Measurements from ENCODE around the gene LDB3. TPM values are rescaled to one million over a fixed set of nuclear protein-coding genes. Genes with fewer than 3 reads are reported as not detected.

Gene LDB3
- total RNA-seq, 1 donor from 2014 or later: 0.56 TPM

DNA sequence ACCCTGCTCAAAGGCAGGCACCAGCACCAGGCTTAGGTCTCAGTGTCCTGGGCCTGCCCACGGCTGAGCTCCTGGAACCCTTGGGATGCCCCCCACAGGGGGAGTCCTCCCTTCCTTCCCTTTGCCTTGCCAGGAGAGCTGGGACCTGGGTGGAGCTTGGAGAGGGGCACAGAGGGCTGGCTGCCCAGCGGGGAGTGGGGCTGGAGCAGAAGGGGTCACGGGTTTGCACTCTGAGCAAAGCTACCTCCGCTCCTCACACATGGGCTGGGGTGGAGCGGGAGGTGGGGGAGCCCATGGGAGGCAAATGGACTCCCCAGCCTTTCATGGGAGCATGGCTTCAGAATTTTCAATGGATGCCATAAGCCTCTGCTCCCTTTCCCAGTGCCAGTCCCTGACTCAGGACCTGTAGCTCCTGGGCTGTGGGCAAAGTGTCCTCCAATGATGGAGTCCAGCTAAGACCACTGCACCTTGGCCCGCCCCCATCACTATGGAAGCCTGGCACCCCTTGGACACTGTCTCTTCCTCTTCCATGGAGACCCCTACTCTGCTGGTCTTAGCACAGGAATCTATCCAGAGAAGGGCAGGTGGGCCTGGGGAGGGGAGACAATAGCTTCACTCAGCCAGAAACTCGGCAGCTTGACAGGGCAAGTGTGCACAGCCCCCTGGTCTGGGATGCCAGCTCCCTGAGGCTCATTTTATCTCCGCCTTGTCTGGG lies 39.9 kb downstream of the LDB3 start:
- ATAC-seq: no peak

DNA sequence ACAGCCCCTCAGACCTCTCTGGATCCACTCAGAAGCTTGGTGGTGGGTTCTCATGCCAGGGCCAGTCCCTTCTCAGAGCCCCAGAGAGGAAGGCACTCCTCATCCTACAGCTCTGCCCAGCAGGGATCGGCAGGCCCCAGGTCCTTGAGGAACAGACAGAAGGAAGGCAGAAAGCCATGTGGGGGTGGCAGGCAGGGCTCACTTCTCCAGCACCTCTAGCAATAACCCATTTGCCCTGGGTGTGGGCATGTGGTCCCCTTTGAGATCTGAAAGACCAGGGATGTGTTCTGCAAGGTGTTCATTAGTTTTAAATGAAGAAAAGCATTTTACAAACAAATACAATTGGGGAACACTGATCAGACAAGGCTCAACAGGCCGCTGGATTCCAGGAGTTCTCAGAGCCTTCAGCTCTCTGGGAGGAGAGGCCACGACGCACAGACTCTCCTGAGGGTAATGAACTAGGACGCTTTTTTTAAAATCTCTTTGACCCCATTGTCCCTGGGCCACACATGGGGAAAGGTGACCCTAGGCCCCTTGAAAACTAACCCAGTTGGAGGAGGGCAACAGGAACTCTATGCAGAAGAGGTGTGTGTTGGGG lies 40.6 kb downstream of the LDB3 start:
- ATAC-seq: no peak

DNA sequence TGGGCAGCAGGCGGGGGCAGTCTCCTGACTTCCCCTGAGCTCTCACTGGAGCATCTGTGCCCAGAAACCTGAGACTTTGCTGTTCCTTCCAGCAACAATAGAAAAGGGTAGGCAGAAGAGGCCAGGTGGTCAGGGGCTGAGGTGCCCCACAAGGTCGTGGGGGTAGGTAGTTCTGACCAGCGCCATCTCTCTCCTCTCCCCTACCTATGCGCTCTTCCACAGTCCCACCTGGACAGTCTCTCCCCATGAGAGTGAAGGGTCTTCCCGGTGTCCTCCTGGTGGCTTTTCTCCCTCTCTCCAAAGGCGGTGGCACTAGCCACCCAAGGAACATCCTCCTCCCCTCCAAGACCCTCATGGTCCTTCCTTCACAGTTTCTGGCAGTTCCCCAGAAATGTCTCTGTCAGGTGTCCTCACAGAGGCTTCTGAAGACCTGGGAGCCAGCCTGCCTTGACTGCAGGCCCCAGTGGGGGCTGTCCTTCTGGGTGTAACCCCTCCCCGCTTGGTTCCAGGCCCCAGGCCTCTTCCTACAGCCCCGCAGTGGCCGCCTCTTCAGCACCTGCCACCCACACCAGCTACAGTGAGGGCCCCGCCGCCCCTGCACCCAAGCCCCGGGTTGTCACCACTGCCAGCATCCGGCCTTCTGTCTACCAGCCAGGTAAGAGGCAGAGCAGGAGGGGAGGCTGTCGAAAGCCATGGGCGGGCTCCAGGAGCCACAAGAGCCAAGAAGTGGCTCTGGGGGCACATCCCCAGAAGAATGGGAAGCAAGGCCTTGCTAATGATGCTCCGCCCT lies 41.3 kb downstream of the LDB3 start:
- no peak for ATAC-seq

DNA sequence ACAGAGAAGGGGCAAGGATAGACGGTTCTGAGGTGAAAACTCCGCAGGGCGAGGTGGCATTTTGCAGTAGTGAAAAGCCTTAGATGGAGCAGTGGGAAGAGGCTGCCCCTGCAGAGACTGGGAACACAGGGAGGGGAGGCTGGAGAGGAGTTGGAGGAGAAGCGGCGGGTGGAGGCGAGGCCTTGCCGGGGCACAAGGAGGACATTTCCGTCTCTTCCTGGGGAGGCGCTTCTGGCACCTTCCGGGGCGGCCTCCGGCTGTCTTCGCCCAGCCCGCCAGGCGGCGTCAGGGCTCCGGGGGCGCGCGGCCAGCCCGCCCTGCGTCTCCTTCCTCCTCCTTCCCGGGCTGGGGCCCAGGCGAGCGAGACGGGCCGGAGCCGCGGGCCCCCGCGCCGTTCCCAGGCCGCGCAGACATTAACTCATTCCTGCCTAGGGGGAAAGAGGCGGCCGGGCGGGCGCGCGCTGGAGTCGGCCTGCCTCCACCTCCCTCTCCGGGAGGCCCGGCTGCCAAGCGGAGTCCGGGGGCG lies 42.7 kb downstream of the LDB3 start:
- ATAC-seq: peak; percentile 93

DNA sequence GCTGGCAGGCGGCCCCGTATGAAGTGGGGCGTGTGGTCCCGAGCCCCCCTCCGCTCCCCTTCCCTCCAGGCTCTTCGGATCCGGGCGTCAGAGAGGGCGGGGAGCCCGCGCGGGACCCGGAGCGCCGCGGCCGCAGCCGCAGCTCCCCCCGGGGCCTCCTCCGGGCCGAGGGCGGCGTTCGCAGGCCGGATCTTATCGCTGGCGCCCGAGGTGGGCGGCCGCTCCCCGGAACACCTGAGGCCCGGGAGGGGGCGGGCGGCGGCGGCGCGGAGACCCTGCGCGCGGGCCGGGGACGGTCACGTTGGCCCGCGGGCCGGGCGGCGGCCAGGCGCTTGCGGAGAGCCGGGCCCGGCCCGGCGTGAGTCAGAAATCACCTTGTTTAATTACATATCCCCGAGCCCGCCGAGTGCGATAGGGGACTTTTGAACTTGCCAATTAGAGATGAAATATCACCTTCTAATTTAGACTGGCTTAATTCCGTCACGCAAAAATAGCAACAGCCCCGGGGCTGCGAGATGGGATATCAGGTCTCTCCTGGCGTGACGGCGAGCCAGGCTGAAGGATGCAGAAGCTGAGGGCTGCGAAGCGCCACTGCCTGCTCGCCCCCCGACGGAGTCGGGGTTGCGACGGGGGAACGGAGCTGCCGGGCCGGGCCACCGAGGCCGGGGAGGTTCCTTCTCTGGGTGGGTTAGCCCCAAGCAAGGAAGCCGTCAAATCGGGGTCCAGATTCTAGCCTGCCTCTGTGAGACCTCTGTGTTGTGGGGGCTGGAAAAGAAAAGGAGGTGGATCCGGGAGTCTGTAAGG lies 43.4 kb downstream of the LDB3 start:
- ATAC-seq: peak; percentile 37

DNA sequence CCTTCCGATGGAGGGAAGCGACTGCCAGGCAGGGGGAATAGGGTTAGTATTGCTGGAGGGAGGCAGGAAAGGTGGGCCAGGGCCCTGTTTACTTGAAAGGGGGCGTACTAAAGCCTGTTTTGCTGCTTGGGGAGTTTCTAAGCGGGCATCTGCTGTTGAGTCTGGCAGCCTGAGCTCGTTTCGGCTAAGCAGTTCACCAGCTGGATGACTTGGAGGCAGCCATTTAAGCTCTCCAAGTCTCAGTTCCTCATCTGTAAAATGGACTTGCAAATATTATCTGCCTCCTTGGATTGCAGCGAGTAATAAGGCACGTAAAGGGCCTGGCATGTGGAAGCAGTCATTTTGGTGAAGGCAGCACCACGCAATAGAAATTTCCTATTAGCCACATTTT lies 44.0 kb downstream of the LDB3 start:
- ATAC-seq: no peak

DNA sequence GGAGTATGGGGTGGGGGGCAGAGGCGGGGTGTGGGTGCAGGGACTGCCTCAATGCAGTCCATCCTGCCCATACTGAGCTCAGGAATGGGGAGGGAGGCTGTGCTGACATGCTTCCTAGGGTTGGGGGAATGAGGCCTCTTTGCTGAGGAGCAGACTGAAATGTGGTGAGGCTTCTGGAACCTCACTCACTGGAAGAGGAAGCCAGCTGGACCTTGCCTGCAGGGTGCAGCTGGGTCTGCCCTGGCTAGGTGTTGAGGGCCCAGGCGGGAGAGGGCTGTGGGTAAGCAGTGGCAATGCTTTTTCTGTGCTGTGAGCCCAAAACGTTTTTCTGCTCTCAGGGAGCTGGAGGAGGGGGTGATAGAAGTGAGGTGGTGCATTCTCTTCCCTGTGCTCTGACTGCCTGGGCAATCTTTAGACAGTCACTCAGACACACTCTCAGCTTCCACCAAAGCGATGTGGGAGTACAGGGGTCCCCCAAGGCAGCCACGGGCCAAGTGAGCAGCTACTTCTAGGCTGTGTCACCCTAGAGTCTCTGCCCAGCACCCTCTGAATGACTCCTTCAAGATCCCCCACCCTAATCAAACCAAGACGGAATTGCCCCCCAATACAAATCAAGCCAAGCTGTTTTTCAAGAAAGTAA lies 47.0 kb downstream of the LDB3 start:
- no peak for ATAC-seq

DNA sequence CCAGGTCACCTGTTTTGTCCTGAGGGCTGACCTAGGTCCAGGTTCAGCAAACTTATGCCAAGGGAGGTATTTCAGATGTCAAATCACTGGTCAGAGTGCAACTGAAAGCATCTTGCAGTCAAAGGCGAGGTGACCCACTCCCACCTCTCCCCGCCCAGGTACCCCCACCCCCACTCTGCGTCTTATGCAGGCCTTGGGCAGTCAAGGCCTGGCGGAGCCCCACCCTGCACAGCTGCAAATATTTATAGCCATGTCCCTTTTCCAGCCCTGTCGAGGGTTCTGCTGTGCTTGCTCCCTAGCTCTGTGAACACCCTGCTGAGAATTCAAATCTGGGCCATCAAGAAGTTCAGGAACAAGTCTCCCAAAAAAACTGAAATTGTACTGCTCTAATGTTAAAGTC lies 47.5 kb downstream of the LDB3 start:
- ATAC-seq: no peak

DNA sequence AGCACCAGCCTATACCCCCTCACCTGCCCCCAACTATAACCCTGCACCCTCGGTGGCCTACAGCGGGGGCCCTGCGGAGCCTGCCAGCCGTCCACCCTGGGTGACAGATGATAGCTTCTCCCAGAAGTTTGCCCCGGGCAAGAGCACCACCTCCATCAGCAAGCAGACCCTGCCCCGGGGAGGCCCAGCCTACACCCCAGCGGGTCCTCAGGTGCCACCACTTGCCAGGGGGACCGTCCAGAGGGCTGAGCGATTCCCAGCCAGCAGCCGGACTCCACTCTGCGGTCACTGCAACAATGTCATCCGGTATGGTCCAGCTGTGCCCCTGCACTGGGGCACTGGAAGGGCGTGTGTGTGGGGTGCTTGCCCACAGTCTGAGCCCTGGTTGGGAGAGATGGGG lies 48.2 kb downstream of the LDB3 start:
- ATAC-seq: no peak

DNA sequence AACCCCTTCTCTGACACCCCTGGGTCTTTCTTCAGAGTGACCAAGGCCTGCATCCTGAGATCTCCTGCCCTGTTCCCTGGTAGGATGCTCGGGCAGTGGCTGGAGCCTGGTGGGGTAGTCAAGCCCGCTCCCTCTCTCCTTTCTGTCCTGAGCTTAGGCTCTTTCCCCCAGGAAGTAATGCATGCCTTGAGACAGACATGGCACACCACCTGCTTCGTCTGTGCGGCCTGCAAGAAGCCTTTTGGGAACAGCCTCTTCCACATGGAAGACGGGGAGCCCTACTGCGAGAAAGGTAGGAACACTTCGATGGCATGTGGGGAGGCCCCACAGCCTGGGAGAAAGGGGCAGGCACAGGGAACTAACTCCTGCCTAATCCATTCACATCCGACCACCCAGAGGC lies 50.2 kb downstream of the LDB3 start:
- no peak for ATAC-seq

DNA sequence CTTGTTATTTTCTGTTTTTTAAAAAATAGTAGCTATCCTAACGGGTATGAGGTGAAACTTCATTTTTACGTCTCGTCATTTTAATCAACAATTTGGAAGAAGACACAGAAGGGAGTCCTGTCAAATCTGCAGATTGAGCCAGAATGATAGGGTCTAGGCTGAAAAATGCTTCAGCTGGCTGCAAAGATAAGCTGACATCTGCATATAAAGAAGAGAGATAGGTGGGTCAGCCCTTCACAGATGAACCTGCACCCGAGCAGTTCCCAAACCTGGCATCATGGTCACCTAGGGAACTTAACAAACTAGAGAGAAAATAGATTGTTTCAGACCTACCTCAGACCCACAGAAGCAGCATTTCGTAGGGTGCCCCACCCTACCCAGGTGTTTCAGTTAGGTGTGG lies 52.9 kb downstream of the LDB3 start:
- no peak for ATAC-seq

DNA sequence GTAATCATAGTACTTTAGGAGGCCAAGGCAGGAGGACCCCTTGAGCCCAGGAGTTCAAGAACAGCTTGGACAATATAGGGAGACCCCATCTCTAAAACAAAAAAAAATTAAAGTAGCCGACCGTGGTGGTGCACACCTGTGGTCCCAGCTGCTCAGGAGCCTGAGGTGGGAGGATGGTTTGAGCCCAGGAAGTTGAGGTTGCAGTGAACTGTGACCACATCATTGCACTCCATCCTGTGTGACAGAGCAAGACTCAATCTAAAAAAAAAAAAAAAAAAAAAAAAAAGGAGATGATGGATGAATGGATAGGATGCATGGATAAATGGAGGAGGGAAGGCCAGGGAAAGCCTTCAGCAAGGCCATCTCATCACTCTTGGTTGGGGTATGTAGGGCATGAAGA lies 54.7 kb downstream of the LDB3 start:
- no peak for ATAC-seq

DNA sequence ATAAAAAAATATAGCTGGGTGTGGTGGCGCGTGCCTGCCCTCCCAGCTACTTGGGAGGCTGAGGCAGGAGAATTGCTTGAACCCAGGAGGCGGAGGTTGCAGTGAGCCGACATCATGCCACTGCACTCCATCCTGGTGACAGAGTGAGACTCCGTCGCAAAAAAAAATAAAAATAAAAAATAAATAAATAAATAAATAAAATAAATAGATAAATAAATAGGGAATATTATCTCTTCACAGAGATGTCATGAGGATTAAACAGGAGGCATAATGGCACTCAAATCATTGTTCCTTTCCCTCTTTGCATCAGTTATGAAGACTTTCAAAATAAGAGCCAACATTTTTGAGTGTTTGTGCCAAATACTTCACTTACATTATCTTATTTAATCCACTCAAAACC lies 56.1 kb downstream of the LDB3 start:
- ATAC-seq: no peak

DNA sequence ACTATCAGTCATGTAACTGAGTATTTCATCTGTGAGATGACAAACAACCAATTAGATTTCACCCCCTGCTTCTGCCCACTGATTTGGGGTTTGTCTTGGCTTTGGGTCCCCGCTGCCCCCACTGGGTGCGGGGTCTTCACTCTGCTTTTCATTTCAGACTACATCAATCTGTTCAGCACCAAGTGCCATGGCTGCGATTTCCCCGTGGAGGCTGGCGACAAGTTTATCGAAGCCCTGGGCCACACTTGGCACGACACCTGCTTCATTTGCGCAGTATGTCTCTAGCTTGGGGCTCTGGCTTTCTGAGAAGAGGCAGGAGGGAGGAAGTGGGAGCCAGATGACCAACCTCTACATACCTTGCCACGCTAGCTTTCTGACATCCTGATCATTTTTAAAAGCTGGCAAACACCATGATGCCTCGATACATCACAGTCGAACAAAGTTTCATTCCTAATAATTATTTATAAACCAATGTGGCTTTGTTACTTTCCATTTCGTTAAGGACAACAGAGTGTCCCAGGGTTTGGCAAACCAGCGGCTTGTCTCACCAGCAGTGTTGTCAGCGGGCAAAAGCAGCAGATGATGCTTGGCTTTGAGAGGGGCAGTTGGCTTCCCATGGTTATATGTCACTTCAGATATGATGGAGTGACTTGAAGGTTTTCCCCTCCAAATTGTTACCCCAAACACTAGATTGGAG lies 57.8 kb downstream of the LDB3 start:
- no peak for ATAC-seq

DNA sequence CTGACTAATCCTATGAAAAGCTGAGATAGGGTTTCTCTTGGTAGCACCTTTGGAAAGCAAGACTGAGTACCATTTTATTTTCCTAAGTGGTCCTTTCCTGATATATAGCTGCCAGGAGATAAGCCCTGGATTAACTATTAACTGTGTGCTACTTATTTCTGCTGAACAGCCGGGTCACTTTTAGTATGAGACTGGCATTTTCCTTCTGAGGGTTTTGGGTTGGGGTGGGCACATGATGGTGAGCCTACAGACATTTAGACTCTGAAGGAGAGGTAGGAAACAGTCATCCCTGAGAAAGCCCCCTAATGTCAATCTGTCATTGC lies 58.3 kb downstream of the LDB3 start:
- ATAC-seq: no peak

DNA sequence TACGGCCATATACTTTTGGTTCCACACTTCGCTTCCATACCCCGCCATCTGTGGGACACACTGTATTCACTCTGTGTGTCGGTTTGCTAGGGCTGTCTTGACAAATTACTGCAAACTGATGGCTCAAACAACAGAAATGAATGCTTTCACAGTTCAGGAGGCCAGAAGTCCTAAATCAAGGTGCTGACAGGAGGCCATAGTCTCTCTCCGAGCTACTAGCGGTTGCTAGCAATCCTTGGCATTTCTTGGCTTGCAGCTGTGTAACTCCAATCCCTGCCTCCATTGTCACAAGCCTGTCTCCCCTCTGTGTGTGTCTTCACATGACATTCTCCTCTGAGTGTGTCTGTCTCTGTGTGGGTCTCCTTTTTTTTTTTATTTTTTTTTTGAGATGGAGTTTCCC lies 59.2 kb downstream of the LDB3 start:
- no peak for ATAC-seq

DNA sequence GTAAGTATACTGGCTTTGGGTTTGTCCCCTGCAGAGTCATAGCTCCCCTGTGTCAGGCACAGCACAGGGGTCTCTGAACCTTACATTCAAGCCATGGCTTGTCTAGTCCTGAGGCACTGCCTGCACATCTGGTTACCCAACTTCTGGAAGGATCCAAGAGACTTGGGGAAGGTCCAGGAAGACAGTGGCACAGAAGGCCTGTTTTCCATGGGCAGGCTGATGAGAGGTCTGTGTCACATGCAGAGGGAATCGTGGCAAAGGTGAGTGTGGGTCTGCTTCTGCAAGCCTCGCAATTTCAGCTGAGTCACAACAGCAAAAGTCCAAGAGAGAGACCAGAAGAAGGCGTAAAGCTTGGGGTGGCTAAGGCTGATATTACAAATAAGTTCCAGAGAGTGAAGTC lies 59.7 kb downstream of the LDB3 start:
- ATAC-seq: peak; percentile 68

DNA sequence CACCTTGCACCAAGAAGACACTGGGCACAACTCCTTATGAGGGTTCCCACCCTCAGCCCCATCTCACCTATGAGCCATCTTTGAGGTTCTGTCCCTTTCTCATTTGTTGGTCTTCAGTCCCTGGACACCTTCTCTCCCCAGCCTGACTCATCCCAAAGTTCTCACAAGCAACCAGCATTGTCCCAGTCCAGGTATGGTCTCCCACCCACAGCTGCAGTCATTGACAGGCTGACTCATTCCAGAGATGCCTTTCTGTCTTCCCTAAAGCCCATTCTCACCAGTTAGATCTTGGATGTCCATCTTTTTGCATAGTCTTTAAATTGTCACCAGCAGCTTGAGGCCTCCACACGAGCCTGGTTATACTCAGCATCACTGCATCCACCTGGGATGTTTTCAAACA lies 61.4 kb downstream of the LDB3 start:
- ATAC-seq: peak; percentile 29

DNA sequence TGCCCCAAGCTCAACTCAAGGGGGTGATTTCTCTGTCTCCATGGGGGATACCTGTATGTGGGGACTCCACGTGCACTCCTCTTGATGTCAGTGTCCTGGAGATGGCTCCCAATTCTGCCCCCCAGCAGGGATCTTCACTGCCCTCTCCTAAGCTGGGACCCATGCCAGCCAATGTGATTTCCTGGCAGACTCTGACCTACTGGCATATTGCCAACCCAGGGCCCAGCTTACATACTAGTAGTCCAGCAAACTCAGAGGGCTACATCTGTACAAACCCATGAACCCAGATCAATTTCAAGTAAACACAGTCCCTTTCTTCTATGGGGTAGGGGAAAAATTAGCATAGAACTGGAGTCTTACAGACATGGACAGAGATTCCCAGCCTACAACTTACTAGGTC lies 61.9 kb downstream of the LDB3 start:
- ATAC-seq: no peak

DNA sequence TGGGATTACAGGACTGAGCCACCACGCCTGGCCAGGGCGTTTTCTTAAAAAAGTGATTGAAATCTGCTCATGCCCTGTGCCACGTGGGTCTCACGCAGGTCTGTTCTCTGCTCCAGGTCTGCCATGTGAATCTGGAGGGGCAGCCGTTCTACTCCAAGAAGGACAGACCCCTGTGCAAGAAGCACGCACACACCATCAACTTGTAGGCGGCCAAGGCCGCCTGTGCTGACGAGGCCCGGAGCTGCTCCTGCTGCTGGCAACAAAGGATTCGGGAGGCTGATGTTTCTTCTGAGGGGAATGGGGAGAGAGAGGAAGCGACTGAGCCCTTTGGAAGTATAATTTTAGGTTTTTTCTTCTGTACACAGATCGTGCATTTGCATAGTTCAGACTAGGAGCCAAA lies 64.5 kb downstream of the LDB3 start:
- no peak for ATAC-seq

DNA sequence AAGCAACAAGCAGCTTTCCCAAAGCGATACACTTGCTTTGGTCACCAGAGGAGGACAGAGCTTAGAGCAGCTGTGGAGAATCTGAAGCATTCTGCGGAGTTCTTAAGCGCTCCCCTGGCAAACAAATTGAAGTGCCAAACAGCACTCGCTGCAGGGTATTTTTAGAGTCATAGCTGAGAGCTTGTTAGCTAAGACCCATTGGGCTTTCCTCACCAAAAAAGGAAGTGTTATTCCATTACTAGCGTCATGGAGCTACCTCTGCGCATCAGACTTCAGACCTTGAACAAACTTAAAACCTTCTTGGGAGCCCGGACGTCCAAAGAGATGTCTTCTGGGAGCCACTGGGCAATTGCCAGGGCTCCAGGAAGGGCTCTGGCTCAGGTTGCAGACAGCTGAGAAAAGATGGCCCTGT lies 65.0 kb downstream of the LDB3 start:
- no peak for ATAC-seq
